ENCODE data around the gene ELAVL1.

Gene ELAVL1

GRCh38 chr19:7916103-7916954, 89.1 kb downstream of the ELAVL1 start:
- Histone ChIP-seq H3K27me3 (ENCODE audit: control insufficient read depth, insufficient read depth, low read length) (peaks cover 13% of the 10 kb centered on the region), H3K27ac (ENCODE audit: low read length) (no peak overlapping the region), H3K4me1 (ENCODE audit: control insufficient read depth, insufficient read depth, low read length) (no peaks in the 10 kb centered on the region; the same call in 1 of the 2 replicates), H3K9me3 (ENCODE audit: control insufficient read depth, insufficient read depth, low read length) (no peaks in the 10 kb centered on the region), H3K36me3 (ENCODE audit: control insufficient read depth, insufficient read depth, low read length) (peaks cover 13% of the 10 kb centered on the region), H3K4me3 (ENCODE audit: low read length) (peak overlapping the region; percentile 55; the same call in 1 of the 2 replicates)
- WGBS (ENCODE audit: insufficient coverage, insufficient read length): no CpG with 5 or more reads among the region's 104 CpGs
- DNase-seq (ENCODE audit: low read depth, low spot score): no peak

- WGBS (ENCODE audit: insufficient coverage, insufficient read length): no CpG with 5 or more reads among the region's 24 CpGs
- peaks cover 13% of the 10 kb centered on the region for H3K27me3 ChIP-seq (ENCODE audit: control insufficient read depth, insufficient read depth, low read length)
- H3K27ac ChIP-seq (ENCODE audit: low read length): no peak overlapping the region
Measured at GRCh38 chr19:7915250-7916102, 90.0 kb downstream of the ELAVL1 start.

GRCh38 chr19:7914598-7915045, 90.8 kb downstream of the ELAVL1 start, which contains the start of gene TGFBR3L:
Gene TGFBR3L (plus strand): TSS chr19:7914830.
- no CpG with 5 or more reads among the region's 12 CpGs for WGBS (ENCODE audit: insufficient coverage, insufficient read length)
- Histone ChIP-seq H3K27ac (ENCODE audit: low read length) (no peak within 1 kb of the TSS), H3K9me3 (ENCODE audit: control insufficient read depth, insufficient read depth, low read length) (no peaks in the 10 kb centered on the region), H3K27me3 (ENCODE audit: control insufficient read depth, insufficient read depth, low read length) (peaks cover 13% of the 10 kb centered on the region), H3K36me3 (ENCODE audit: control insufficient read depth, insufficient read depth, low read length) (peaks cover 25% of the 10 kb centered on the region), H3K4me3 (ENCODE audit: low read length) (no peak within 1 kb of the TSS), H3K4me1 (ENCODE audit: control insufficient read depth, insufficient read depth, low read length) (no peaks in the 10 kb centered on the region; the same call in 1 of the 2 replicates)
- no peak for DNase-seq (ENCODE audit: low read depth, low spot score)

More at GRCh38 chr19:7915250-7916102, 90.0 kb downstream of the ELAVL1 start:
- Histone ChIP-seq H3K4me3 (ENCODE audit: low read length) (peak overlapping the region; percentile 55; the same call in 1 of the 2 replicates), H3K9me3 (ENCODE audit: control insufficient read depth, insufficient read depth, low read length) (no peaks in the 10 kb centered on the region), H3K36me3 (ENCODE audit: control insufficient read depth, insufficient read depth, low read length) (peaks cover 20% of the 10 kb centered on the region), H3K4me1 (ENCODE audit: control insufficient read depth, insufficient read depth, low read length) (no peaks in the 10 kb centered on the region; the same call in 1 of the 2 replicates)
- DNase-seq (ENCODE audit: low read depth, low spot score): no peak

GRCh38 chr19:7914099-7914498, 91.3 kb downstream of the ELAVL1 start:
- no peak overlapping the region for H3K4me3 ChIP-seq (ENCODE audit: low read length)
- no peaks in the 10 kb centered on the region; the same call in 1 of the 2 replicates for H3K4me1 ChIP-seq (ENCODE audit: control insufficient read depth, insufficient read depth, low read length)
- no peaks in the 10 kb centered on the region for H3K9me3 ChIP-seq (ENCODE audit: control insufficient read depth, insufficient read depth, low read length)
- no CpG with 5 or more reads among the region's 12 CpGs for WGBS (ENCODE audit: insufficient coverage, insufficient read length)
- no peak overlapping the region for H3K27ac ChIP-seq (ENCODE audit: low read length)
- peaks cover 26% of the 10 kb centered on the region for H3K36me3 ChIP-seq (ENCODE audit: control insufficient read depth, insufficient read depth, low read length)
- H3K27me3 ChIP-seq (ENCODE audit: control insufficient read depth, insufficient read depth, low read length): peaks cover 13% of the 10 kb centered on the region
- DNase-seq (ENCODE audit: low read depth, low spot score): no peak

- no peak overlapping the region for H3K4me3 ChIP-seq (ENCODE audit: low read length)
- no peak for DNase-seq (ENCODE audit: low read depth, low spot score)
- H3K27me3 ChIP-seq (ENCODE audit: control insufficient read depth, insufficient read depth, low read length): peaks cover 13% of the 10 kb centered on the region
- no peaks in the 10 kb centered on the region for H3K9me3 ChIP-seq (ENCODE audit: control insufficient read depth, insufficient read depth, low read length)
- H3K27ac ChIP-seq (ENCODE audit: low read length): no peak overlapping the region
- no CpG with 5 or more reads among the region's 10 CpGs for WGBS (ENCODE audit: insufficient coverage, insufficient read length)
- no peaks in the 10 kb centered on the region; the same call in 1 of the 2 replicates for H3K4me1 ChIP-seq (ENCODE audit: control insufficient read depth, insufficient read depth, low read length)
- peaks cover 28% of the 10 kb centered on the region for H3K36me3 ChIP-seq (ENCODE audit: control insufficient read depth, insufficient read depth, low read length)
Measured at GRCh38 chr19:7913652-7914051, 91.8 kb downstream of the ELAVL1 start.

GRCh38 chr19:7912697-7913564, 92.5 kb downstream of the ELAVL1 start:
- Histone ChIP-seq H3K4me1 (ENCODE audit: control insufficient read depth, insufficient read depth, low read length) (no peaks in the 10 kb centered on the region; the same call in 1 of the 2 replicates), H3K4me3 (ENCODE audit: low read length) (no peak overlapping the region), H3K27ac (ENCODE audit: low read length) (no peak overlapping the region), H3K9me3 (ENCODE audit: control insufficient read depth, insufficient read depth, low read length) (no peaks in the 10 kb centered on the region), H3K36me3 (ENCODE audit: control insufficient read depth, insufficient read depth, low read length) (peaks cover 28% of the 10 kb centered on the region), H3K27me3 (ENCODE audit: control insufficient read depth, insufficient read depth, low read length) (peaks cover 13% of the 10 kb centered on the region)
- DNase-seq (ENCODE audit: low read depth, low spot score): no peak
- no CpG with 5 or more reads among the region's 39 CpGs for WGBS (ENCODE audit: insufficient coverage, insufficient read length)

GRCh38 chr19:7912144-7912696, 93.2 kb downstream of the ELAVL1 start:
- no peaks in the 10 kb centered on the region; the same call in 1 of the 2 replicates for H3K4me1 ChIP-seq (ENCODE audit: control insufficient read depth, insufficient read depth, low read length)
- H3K27me3 ChIP-seq (ENCODE audit: control insufficient read depth, insufficient read depth, low read length): peaks cover 12% of the 10 kb centered on the region
- WGBS (ENCODE audit: insufficient coverage, insufficient read length): no CpG with 5 or more reads among the region's 31 CpGs
- peaks cover 30% of the 10 kb centered on the region for H3K36me3 ChIP-seq (ENCODE audit: control insufficient read depth, insufficient read depth, low read length)
- DNase-seq (ENCODE audit: low read depth, low spot score): no peak
- no peak overlapping the region for H3K4me3 ChIP-seq (ENCODE audit: low read length)
- H3K9me3 ChIP-seq (ENCODE audit: control insufficient read depth, insufficient read depth, low read length): no peaks in the 10 kb centered on the region
- no peak overlapping the region for H3K27ac ChIP-seq (ENCODE audit: low read length)

- no CpG with 5 or more reads among the region's 18 CpGs for WGBS (ENCODE audit: insufficient coverage, insufficient read length)
- no peak for DNase-seq (ENCODE audit: low read depth, low spot score)
- Histone ChIP-seq H3K27ac (ENCODE audit: low read length) (no peak overlapping the region), H3K27me3 (ENCODE audit: control insufficient read depth, insufficient read depth, low read length) (peaks cover 8% of the 10 kb centered on the region), H3K9me3 (ENCODE audit: control insufficient read depth, insufficient read depth, low read length) (no peaks in the 10 kb centered on the region), H3K4me3 (ENCODE audit: low read length) (no peak overlapping the region), H3K36me3 (ENCODE audit: control insufficient read depth, insufficient read depth, low read length) (peaks cover 32% of the 10 kb centered on the region), H3K4me1 (ENCODE audit: control insufficient read depth, insufficient read depth, low read length) (no peaks in the 10 kb centered on the region; the same call in 1 of the 2 replicates)
Measured at GRCh38 chr19:7911508-7912143, 93.8 kb downstream of the ELAVL1 start.
